Nephron progenitor cell (in vitro differentiated cells): ENCODE measurements around the gene EOLA1.

Experiments used
- DNase-seq: peaks from one replicate; pipeline ENCODE4 v3.0.0; 2021
- H3K27ac Mint-ChIP-seq: 2 replicates; pipeline ENCODE4 v1.8.0; 2021; ENCODE audit warnings: mild to moderate bottlenecking, moderate library complexity, mixed read lengths
- H3K27me3 Mint-ChIP-seq: 2 replicates; pipeline ENCODE4 v1.8.0; 2021; ENCODE audit warnings: mild to moderate bottlenecking, low read depth, mixed read lengths; ENCODE audit not compliant: poor library complexity
- H3K36me3 Mint-ChIP-seq: 2 replicates; pipeline ENCODE4 v1.8.0; 2021; ENCODE audit warnings: low read depth, mixed read lengths
- H3K4me1 Mint-ChIP-seq: 2 replicates; pipeline ENCODE4 v1.8.0; 2021; ENCODE audit warnings: mixed read lengths
- H3K4me3 Mint-ChIP-seq: 2 replicates; pipeline ENCODE4 v1.8.0; 2021; ENCODE audit warnings: mild to moderate bottlenecking, moderate library complexity, mixed read lengths
- H3K9me3 Mint-ChIP-seq: 2 replicates; pipeline ENCODE4 v1.8.0; 2021; ENCODE audit warnings: mild to moderate bottlenecking, moderate library complexity, mixed read lengths
- CTCF ChIP-seq: fragments of 200-600 bp; sonication (generic); IDR thresholded peaks from 2 replicates; pipeline ENCODE4 v1.5.0; 2021; ENCODE audit warnings: antibody characterized with exemption

EOLA1 gene

GRCh38 chrX:149563359-149563758, 22.5 kb downstream of the EOLA1 start:
- no peak for TF ChIP-seq CTCF
- H3K36me3 Mint-ChIP-seq = peaks cover 15% of the 10 kb centered on the region
- H3K4me3 Mint-ChIP-seq = no peak overlapping the region
- H3K27ac Mint-ChIP-seq = no peak overlapping the region
- no peaks in the 10 kb centered on the region for H3K27me3 Mint-ChIP-seq
- peaks cover 48% of the 10 kb centered on the region for H3K9me3 Mint-ChIP-seq
- no peak for DNase-seq
- no peaks in the 10 kb centered on the region for H3K4me1 Mint-ChIP-seq

GRCh38 chrX:149567621-149568417, 27.0 kb downstream of the EOLA1 start:
- Mint-ChIP-seq H3K27me3 (peaks cover 3% of the 10 kb centered on the region), H3K27ac (no peak overlapping the region), H3K4me1 (peaks cover 24% of the 10 kb centered on the region), H3K4me3 (no peak overlapping the region), H3K9me3 (peaks cover 49% of the 10 kb centered on the region), H3K36me3 (peaks cover 11% of the 10 kb centered on the region)
- DNase-seq = no peak
- TF ChIP-seq CTCF = no peak

- no peak for DNase-seq
- Mint-ChIP-seq H3K9me3 (peaks cover 39% of the 10 kb centered on the region), H3K27me3 (peaks cover 3% of the 10 kb centered on the region), H3K4me3 (no peak overlapping the region), H3K27ac (no peak overlapping the region), H3K36me3 (peaks cover 6% of the 10 kb centered on the region), H3K4me1 (peaks cover 27% of the 10 kb centered on the region)
- TF ChIP-seq CTCF = no peak
Observed at GRCh38 chrX:149568701-149569296, 28.0 kb downstream of the EOLA1 start.

DNA sequence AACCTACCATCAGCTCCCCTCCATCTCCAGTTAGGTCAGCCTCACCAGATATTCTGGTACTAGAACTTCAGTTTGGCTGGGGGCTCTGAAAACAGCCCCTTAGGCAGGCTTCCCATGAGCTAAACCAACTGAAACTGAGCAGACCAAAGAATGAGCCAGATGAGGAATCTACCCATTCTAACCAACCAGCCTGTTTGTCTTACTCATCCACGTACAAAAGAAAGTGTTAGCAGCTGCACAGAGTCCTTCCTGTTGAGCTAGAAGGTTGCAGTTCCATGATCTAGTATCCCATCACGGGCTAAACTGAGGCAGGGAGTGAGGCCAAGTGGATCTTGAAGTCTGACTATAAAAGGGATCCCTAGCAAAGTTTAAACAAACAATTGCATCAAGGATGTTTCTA, 29.0 kb downstream of the EOLA1 start:
- peaks cover 3% of the 10 kb centered on the region for H3K27me3 Mint-ChIP-seq
- DNase-seq = no peak
- no peak for TF ChIP-seq CTCF
- peaks cover 27% of the 10 kb centered on the region for H3K4me1 Mint-ChIP-seq
- peaks cover 29% of the 10 kb centered on the region for H3K9me3 Mint-ChIP-seq
- no peak overlapping the region for H3K4me3 Mint-ChIP-seq
- H3K27ac Mint-ChIP-seq = no peak overlapping the region
- peaks cover 2% of the 10 kb centered on the region for H3K36me3 Mint-ChIP-seq

DNA sequence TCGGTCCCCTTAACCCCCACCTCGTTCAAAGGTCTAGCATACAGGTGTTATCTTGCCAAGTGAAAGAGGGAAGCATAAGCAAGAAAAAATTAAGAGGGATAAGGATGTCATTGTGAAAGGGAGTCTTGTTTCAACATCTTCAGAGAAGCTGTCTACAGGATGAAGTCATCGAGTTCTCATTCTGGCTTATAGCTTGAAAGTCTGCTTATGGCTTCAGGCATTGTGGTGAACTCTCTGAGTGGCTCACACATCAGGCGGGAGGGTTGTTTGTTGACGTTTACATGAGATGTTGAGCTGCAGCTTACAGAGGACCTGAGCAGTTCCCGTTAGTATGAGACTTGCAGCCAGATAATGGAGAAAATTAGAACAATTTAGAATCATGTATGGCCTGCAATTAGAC, 29.9 kb downstream of the EOLA1 start:
- no peak for TF ChIP-seq CTCF
- H3K4me1 Mint-ChIP-seq = peaks cover 27% of the 10 kb centered on the region
- H3K27ac Mint-ChIP-seq = no peak overlapping the region
- no peak overlapping the region for H3K4me3 Mint-ChIP-seq
- peaks cover 24% of the 10 kb centered on the region for H3K9me3 Mint-ChIP-seq
- peaks cover 3% of the 10 kb centered on the region for H3K27me3 Mint-ChIP-seq
- no peak for DNase-seq
- H3K36me3 Mint-ChIP-seq = no peaks in the 10 kb centered on the region

GRCh38 chrX:149571770-149572169, 31.0 kb downstream of the EOLA1 start:
- Mint-ChIP-seq H3K36me3 (no peaks in the 10 kb centered on the region), H3K9me3 (peaks cover 17% of the 10 kb centered on the region), H3K27me3 (peaks cover 3% of the 10 kb centered on the region), H3K4me3 (no peak overlapping the region), H3K27ac (no peak overlapping the region), H3K4me1 (peaks cover 27% of the 10 kb centered on the region)
- no peak for TF ChIP-seq CTCF
- no peak for DNase-seq
